HG02840 (cell line): Measurements from ENCODE around the gene ZNF219.

Experiments used
- ATAC-seq: cut with Tn5 transposase; IDR thresholded peaks from one replicate; pipeline ENCODE4 v1.9.1; 2021; ENCODE audit warnings: mild to moderate bottlenecking, moderate library complexity, moderate number of reproducible peaks; ENCODE audit not compliant: unreplicated experiment, low FRiP score

The ZNF219 gene

DNA sequence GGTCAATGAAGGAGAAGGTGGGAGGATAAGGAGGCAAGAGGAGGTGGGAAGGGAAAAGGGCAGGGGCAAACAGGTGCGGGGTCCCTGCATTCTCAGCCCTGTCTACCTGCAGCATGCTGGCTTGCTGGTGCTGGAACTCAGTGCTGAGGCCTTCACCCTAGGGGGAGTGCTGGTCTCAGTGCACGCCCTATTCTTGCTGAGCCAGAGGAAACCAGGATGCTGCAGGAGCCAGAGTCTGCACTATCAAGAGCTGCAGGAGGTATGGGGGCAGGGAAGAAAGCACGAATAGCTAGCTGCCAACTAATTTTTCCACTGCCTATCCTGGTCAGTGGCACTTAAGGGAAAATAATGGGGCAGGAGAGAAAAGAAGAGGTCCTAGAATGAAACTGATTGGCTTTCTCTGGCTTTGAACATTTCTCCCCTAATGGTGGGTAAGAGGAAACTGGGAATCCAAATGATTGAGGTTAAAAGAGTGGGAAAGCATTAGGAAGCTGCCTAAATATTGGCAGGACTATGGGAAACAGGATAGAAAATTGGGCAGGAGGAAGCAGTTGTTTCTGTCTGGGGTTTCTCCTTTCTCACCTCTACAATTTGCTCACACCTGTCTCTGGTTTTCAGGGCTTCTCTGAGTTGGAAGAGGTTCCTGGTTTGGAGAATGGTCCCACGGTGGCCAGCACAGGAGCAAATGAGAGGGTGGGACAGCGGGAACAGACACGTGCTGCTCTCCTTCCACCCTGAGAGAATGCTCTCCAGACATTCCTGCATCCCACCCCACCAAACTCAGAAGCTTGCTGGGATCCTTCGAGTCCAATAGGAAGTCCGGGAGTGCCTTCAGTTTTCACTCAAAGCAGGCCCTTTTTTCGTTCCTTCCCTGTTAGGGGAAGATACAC lies 4.3 kb upstream of the ZNF219 start:
- no peak for ATAC-seq

DNA sequence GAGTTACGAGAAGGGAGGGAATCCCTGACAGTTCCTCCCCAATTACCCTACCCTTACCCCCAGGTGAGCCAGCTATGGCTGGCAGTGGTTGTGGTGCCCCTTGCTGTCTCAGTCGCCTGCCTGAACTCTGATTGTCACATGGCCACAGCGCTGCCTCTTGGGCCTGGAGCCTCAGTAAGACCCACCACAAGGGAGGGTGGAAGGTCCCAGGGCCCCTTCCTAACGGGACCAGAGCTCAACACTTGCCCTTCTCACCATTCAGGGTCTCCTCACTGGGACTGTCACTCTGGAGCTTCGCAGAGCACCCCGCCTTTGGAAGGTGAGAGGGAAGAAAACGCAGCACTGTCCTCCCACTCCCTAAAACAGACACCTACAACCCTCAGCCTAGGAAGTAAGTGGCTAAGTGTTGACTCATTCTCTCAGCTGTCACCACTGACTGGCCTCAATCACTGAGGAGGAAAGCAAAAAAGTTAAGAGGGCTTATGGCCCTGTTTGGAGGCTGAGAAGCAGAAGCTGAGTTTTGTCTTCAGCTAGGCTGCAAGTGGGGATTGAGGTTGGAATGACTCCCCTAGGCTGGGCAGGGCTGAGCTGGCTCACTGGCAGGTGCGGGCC lies 3.5 kb upstream of the ZNF219 start:
- no peak for ATAC-seq

DNA sequence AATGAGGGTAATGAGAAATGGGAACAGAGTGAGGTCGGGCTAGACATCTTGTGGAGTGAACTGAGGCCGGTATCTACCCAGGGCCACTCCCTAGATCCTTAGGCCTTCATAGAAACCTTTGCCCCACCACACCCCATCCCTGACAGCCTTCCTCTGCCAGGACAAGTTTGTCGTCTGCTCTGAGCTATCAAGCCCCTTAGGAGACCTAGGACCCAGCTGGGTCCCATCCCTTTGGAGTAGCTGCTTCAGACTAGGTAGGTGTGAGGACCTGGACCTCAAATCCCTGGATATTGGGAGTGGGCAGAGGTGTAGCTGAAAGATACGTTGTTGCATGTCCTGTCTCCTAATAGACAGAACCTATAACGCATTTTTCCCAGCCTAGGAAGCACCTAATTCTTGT lies 2.5 kb upstream of the ZNF219 start, which contains the start of gene TMEM253:
Gene TMEM253, plus strand, starts transcription at position 136 of the 400 bp plus-strand sequence. CDS start 278 bp downstream, outside the sequence.
- ATAC-seq = no peak

- no peak for ATAC-seq
Measured at GRCh38 chr14:21099596-21099985, 1.1 kb upstream of the ZNF219 start.

DNA sequence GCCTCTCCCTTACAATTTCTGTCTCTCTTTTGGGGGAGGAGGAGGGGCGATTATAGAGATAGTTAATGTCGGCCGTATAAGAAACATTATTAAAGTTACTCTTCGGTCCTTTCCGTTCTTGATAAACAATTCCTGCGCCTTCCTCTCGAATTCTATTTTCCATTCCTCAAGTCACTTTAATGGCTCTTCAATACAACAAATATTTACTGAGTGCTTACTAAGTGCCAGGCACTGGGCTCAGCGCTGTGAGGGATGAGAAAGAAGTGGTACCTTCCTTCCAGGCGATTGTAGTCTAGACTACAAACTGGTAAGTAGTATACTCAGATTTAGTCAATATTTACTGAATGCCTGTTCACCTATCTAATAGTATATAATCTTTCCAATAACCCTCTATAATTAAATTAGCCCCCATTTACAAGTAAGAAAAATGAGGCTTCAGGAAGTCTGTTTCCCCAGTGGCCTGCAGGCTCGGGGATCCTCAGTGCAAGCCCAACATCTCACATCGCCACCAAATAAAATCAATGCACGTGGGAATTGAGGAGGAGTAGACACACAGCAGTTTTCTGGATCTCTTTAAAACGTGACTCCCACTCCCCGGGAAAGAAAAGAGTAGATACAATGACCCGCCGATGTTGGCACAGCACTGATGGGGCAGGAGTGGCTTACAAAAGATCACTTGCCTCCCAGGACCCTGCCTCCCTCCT lies 589 bp upstream of the ZNF219 start:
- no peak for ATAC-seq

- no peak for ATAC-seq
Measured at GRCh38 chr14:21097636-21098075, 799 bp downstream of the ZNF219 start.

DNA sequence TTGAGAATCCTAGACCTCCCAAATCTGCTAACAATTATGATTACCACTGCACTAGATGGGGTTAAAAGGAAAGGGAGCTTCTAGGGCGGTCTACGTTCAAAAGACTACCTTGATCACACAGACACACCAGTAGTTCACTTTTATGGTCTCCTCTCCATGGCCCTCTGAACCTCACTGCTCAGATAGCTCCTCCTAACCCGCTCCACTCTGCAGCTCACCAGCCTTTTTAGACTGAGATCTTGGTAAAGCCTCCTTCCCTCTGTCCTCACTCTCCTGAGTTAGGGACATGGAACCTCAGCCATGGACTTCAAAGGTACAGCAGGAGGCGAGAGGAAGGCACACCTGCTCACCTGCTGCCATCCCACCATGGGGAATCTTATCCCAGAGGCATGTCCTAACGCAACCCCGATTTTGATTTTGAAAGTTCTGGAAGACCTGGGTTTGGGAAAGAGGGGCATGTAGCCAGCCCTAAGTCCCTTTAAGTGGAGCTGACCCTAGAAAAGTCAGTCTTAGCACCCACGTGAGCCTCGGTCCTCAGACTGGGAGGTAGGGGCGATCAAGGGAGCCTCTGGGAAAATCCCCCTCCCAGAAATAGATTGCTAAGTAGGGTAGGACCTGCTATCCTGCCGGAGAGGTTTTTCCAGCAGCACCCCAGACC lies 1.3 kb downstream of the ZNF219 start:
- ATAC-seq = no peak

DNA sequence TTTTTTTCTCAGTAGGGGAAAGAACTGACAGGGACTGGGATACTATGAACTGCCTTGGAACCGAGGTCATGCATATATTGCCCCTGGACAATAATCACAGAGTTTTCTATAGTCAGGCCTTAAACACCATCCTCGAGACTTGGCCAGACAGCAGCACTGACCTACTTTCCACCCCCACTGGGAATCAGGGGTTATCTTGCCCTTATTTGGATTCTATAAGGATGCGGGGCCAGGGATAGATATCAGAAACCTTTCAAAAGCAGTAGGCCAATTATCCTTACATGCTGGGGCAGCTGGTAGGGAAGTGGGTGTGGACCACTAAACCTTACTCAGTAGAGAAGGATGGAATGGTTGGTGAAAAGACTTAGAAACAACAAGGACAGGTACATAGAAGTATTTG lies 2.0 kb downstream of the ZNF219 start:
- ATAC-seq = no peak

DNA sequence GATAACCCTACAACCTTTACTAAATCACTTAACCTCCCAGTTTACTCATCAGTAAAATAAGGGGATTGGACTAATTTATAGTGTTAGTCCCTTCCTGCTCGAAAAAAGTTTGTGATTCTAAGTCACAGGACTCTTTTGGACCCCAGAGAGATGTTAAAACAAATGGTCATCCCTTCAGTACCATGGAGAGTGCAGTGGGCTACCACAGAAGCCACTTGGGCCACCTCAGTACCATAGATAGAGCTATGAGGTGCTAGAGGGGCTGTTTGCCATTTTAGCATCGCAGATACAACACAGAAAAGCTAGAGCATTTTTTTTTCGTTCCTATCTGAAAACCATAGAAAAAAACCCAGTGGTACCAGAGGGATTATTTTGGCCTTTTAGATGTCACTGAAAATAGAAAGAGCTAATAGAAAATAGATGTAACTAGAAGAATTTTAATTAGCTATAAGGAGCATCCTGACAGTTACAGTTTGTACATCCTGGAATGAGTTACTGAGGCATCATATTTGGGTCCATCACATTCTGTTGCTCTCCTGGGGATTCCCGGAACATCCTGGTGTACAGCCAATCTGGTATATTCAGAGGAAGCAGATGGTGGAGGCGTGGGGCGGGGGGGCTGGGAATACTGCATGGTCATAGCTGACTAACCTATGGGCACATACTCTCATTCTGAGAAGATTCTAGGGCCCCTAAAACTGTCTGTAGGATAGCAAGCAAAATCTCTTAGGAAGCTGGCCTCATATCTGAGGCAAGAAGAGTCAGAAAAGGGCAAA lies 2.8 kb downstream of the ZNF219 start:
- ATAC-seq = no peak

- ATAC-seq = no peak
Measured at GRCh38 chr14:21093769-21094681, 4.4 kb downstream of the ZNF219 start.

- no peak for ATAC-seq
Measured at GRCh38 chr14:21093018-21093417, 5.4 kb downstream of the ZNF219 start.

GRCh38 chr14:21092273-21093011 lies 6.0 kb downstream of the ZNF219 start:
- no peak for ATAC-seq

DNA sequence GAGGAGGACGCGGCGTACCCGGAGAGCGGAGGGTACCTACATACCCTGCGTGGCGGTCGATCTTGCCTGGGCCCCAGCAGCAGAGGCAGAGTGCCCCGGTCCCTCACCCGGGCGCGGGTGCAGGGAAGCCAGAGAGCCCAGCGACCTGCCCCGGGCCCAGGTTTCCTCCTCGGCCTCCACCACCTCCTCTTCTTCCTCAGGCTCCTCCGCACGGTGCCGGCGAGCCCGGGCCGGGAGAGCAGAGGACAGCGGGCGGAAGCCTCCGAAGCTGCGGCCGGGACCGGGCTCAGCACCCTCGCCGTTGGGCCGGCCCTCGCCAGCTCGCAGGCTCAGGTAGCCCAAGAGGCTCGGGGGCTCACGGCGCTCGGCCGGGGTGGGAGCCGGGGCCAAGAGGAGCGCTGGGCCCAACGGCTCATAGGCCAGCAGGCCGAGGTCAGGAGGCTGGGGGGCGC lies 6.6 kb downstream of the ZNF219 start:
- no peak for ATAC-seq

GRCh38 chr14:21090940-21091663 lies 7.4 kb downstream of the ZNF219 start:
- ATAC-seq = no peak

GRCh38 chr14:21090194-21090939 lies 8.1 kb downstream of the ZNF219 start:
- no peak for ATAC-seq

- ATAC-seq = no peak
Measured at GRCh38 chr14:21089877-21090193, 8.6 kb downstream of the ZNF219 start.

- ATAC-seq = no peak
Measured at GRCh38 chr14:21089271-21089670, 9.2 kb downstream of the ZNF219 start.
